ENCODE results near the gene SMAD4. TPM values are rescaled to one million over a fixed set of nuclear protein-coding genes. Genes with fewer than 3 reads are reported as not detected.

The SMAD4 gene
- total RNA-seq, 2 donors from 2014 or later, result 132 to 133 TPM

GRCh38 chr18:51132256-51132935 lies 102.4 kb downstream of the SMAD4 start:
- H3K27me3 Mint-ChIP-seq (ENCODE audit: insufficient read depth), result no peaks in the 10 kb centered on the region
- Histone ChIP-seq H3K4me3 (ENCODE audit: low read length) (no peak overlapping the region), H3K27ac (ENCODE audit: low read depth, low read length) (no peak overlapping the region), H3K4me1 (ENCODE audit: control insufficient read depth, insufficient read depth, low read length) (peaks cover 4% of the 10 kb centered on the region), H3K36me3 (ENCODE audit: control insufficient read depth, insufficient read depth, low read length) (no peaks in the 10 kb centered on the region), H3K9ac (ENCODE audit: extremely low read depth, low read length, poor library complexity, severe bottlenecking) (no peak overlapping the region), H3K9me3 (ENCODE audit: control insufficient read depth, low read length) (no peaks in the 10 kb centered on the region), H3K27me3 (ENCODE audit: control insufficient read depth, insufficient read depth, low read length, poor library complexity, severe bottlenecking) (no peaks in the 10 kb centered on the region)
- peaks cover 3% of the 10 kb centered on the region for H3K4me1 Mint-ChIP-seq
- DNase-seq, result no peak
- TF ChIP-seq CTCF (conservative IDR thresholded peaks at IDR 0.05), result no peak
- no peaks in the 10 kb centered on the region for H3K9me3 Mint-ChIP-seq
- H3K27ac Mint-ChIP-seq, result no peak overlapping the region
- no peak overlapping the region for H3K4me3 Mint-ChIP-seq
- no peaks in the 10 kb centered on the region for H3K36me3 Mint-ChIP-seq (ENCODE audit: low read depth)
- 87 to 96% methylated on average over 4 to 6 of the region's 6 CpGs for WGBS, 2 experiments (ENCODE audit: insufficient coverage in 1 of 2, insufficient read length in 1 of 2)

GRCh38 chr18:51133580-51134160 lies 103.7 kb downstream of the SMAD4 start:
- no peak overlapping the region for H3K4me3 ChIP-seq (ENCODE audit: low read length)
- Mint-ChIP-seq H3K27me3 (ENCODE audit: insufficient read depth) (no peaks in the 10 kb centered on the region), H3K36me3 (ENCODE audit: low read depth) (no peaks in the 10 kb centered on the region), H3K9me3 (no peaks in the 10 kb centered on the region), H3K4me3 (no peak overlapping the region), H3K4me1 (peaks cover 3% of the 10 kb centered on the region), H3K27ac (no peak overlapping the region)
- no peak overlapping the region for H3K27ac ChIP-seq (ENCODE audit: low read depth, low read length)
- peaks cover 4% of the 10 kb centered on the region for H3K4me1 ChIP-seq (ENCODE audit: control insufficient read depth, insufficient read depth, low read length)
- no peak overlapping the region for H3K9ac ChIP-seq (ENCODE audit: extremely low read depth, low read length, poor library complexity, severe bottlenecking)
- TF ChIP-seq CTCF (conservative IDR thresholded peaks at IDR 0.05), result no peak
- H3K9me3 ChIP-seq (ENCODE audit: control insufficient read depth, low read length), result no peaks in the 10 kb centered on the region
- H3K27me3 ChIP-seq (ENCODE audit: control insufficient read depth, insufficient read depth, low read length, poor library complexity, severe bottlenecking), result no peaks in the 10 kb centered on the region
- H3K36me3 ChIP-seq (ENCODE audit: control insufficient read depth, insufficient read depth, low read length), result no peaks in the 10 kb centered on the region
- DNase-seq, result no peak
- WGBS, 2 experiments (ENCODE audit: insufficient coverage in 1 of 2, insufficient read length in 1 of 2), result 80 to 96% methylated on average over 4 to 10 of the region's 12 CpGs

Other genes with a start within 250 kb of the SMAD4 start
- gene MRO, start 210.2 kb upstream of the SMAD4 start, total RNA-seq, result under 1 TPM; 0.35 to 0.55 TPM
- gene ME2, start 151.1 kb upstream of the SMAD4 start, total RNA-seq, result 10 to 100 TPM; 72.8 to 74.4 TPM
- 1 to 10 TPM; 5.1 to 7.4 TPM for gene ELAC1, start 62.2 kb upstream of the SMAD4 start, total RNA-seq
- 10 to 100 TPM; 60.1 to 68.4 TPM for gene MEX3C, start 167.5 kb downstream of the SMAD4 start, total RNA-seq